GM12875 (cell line): ENCODE results near the gene DAGLA.

ENCODE experiments used
- H3K4me3 ChIP-seq: one replicate; pipeline ENCODE4 v1.5.1; 2011; ENCODE audit warnings: low read depth, low read length, control low read depth
- CTCF ChIP-seq: IDR thresholded peaks from 2 replicates; pipeline ENCODE4 v1.5.1; 2011; ENCODE audit warnings: low read depth, mild to moderate bottlenecking, control low read depth, inconsistent platforms, low read length, moderate library complexity, borderline replicate concordance; ENCODE audit not compliant: insufficient read depth

The DAGLA gene

GRCh38 chr11:61730240-61730994, 50.2 kb downstream of the DAGLA start:
- TF ChIP-seq CTCF: no peak
- H3K4me3 ChIP-seq: no peak overlapping the region

GRCh38 chr11:61731211-61731951, 51.2 kb downstream of the DAGLA start:
- H3K4me3 ChIP-seq: no peak overlapping the region
- TF ChIP-seq CTCF: no peak

- H3K4me3 ChIP-seq: no peak overlapping the region
- TF ChIP-seq CTCF: no peak
Measured at GRCh38 chr11:61731952-61732675, 51.9 kb downstream of the DAGLA start.

GRCh38 chr11:61732705-61733104, 52.5 kb downstream of the DAGLA start:
- H3K4me3 ChIP-seq: no peak overlapping the region
- no peak for TF ChIP-seq CTCF

GRCh38 chr11:61733120-61733978, 53.2 kb downstream of the DAGLA start:
- no peak overlapping the region for H3K4me3 ChIP-seq
- TF ChIP-seq CTCF: peak; percentile 98

- H3K4me3 ChIP-seq: no peak overlapping the region
- TF ChIP-seq CTCF: no peak
Measured at GRCh38 chr11:61734767-61735166, 54.6 kb downstream of the DAGLA start.
